Measurements from ENCODE around the gene COL10A1.
A peak's percentile ranks its signal among the peaks of the same experiment; 100 is the strongest.

COL10A1 gene

GRCh38 chr6:116126032-116126431 is at the start of gene COL10A1:
COL10A1 (minus strand) TSS chr6:116126132; CDS start chr6:116125492, 640 bp downstream.
- no peak for DNase-seq (ENCODE audit: low read depth)

- no peak for DNase-seq (ENCODE audit: low read depth)
These were observed 49.4 kb upstream of the COL10A1 start for GRCh38 chr6:116175344-116175743.

- DNase-seq (ENCODE audit: low read depth): no peak
These were observed 48.0 kb upstream of the COL10A1 start for GRCh38 chr6:116173928-116174327.

- DNase-seq (ENCODE audit: low read depth): no peak
These were observed 44.6 kb upstream of the COL10A1 start for GRCh38 chr6:116170358-116171057.

- DNase-seq (ENCODE audit: low read depth): no peak
These were observed 43.9 kb upstream of the COL10A1 start for GRCh38 chr6:116169880-116170279.

GRCh38 chr6:116168148-116168547 is 42.2 kb upstream of the COL10A1 start:
- no peak for DNase-seq (ENCODE audit: low read depth)

GRCh38 chr6:116166369-116166768 is 40.4 kb upstream of the COL10A1 start:
- DNase-seq (ENCODE audit: low read depth): no peak

- DNase-seq (ENCODE audit: low read depth): no peak
These were observed 39.7 kb upstream of the COL10A1 start for GRCh38 chr6:116165596-116165995.

GRCh38 chr6:116159782-116160524 is 34.0 kb upstream of the COL10A1 start:
- DNase-seq (ENCODE audit: low read depth): no peak

- no peak for DNase-seq (ENCODE audit: low read depth)
These were observed 32.7 kb upstream of the COL10A1 start for GRCh38 chr6:116158641-116159040.

GRCh38 chr6:116157391-116157790 is 31.5 kb upstream of the COL10A1 start:
- DNase-seq (ENCODE audit: low read depth): no peak

- DNase-seq (ENCODE audit: low read depth): no peak
These were observed 30.7 kb upstream of the COL10A1 start for GRCh38 chr6:116156405-116157326.

- DNase-seq (ENCODE audit: low read depth): no peak
These were observed 29.0 kb upstream of the COL10A1 start for GRCh38 chr6:116154887-116155286.

- DNase-seq (ENCODE audit: low read depth): no peak
These were observed 26.7 kb upstream of the COL10A1 start for GRCh38 chr6:116152620-116153019.

- DNase-seq (ENCODE audit: low read depth): no peak
These were observed 20.1 kb upstream of the COL10A1 start for GRCh38 chr6:116145803-116146675.

- no peak for DNase-seq (ENCODE audit: low read depth)
These were observed 18.7 kb upstream of the COL10A1 start for GRCh38 chr6:116144605-116145004.

- no peak for DNase-seq (ENCODE audit: low read depth)
These were observed 14.0 kb upstream of the COL10A1 start for GRCh38 chr6:116139917-116140316.

- peak; percentile 10 for DNase-seq (ENCODE audit: low read depth)
These were observed 11.0 kb upstream of the COL10A1 start for GRCh38 chr6:116136933-116137340.

- no peak for DNase-seq (ENCODE audit: low read depth)
These were observed 10.4 kb upstream of the COL10A1 start for GRCh38 chr6:116136373-116136772.

GRCh38 chr6:116133453-116133852 is 7.5 kb upstream of the COL10A1 start:
- DNase-seq (ENCODE audit: low read depth): no peak

GRCh38 chr6:116127771-116128493 is 2.0 kb upstream of the COL10A1 start:
- no peak for DNase-seq (ENCODE audit: low read depth)
